Measurements from ENCODE around the gene KIDINS220. TPM values are rescaled to one million over a fixed set of nuclear protein-coding genes. Genes with fewer than 3 reads are reported as not detected.
A peak's percentile ranks its signal among the peaks of the same experiment; 100 is the strongest.

The KIDINS220 gene
- total and polyA plus RNA-seq, 9 of the 15 experiments (the other 6 are each of a cell fraction or from before 2014, with no cell fraction given) = 15.2 to 48.0 (median 34.4) TPM

DNA sequence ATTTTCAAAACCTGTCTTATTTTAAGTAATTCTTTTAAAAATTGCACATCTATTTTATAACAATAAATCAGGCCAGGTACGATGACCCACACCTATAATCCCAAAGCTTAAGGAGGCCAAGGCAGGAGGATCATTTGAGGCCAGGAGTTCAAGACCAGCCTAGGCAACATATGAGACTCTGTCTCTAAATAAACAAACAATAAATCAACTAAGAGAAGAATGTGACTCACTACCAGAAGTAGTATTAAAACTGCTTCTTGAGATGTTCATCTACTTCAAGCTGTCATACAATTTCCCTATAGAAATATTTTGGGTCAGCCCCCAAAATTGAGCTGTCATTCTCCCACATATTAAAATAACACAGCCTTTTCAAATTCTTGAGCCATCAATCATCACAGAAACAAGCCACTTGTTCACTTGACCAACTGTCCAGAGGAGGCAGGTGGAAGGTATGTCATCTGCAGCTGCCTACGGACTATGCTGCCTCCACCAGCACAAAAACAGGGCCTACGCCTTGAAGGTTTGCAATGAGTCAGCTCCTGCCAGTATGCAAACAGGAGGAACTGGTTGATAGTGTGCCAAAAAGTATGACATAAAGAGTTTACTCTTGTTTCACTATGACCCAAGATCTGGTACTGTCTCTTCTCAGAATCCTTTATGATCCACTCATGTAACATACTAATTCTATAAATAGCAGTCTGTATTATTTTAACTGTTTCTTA, 33.6 kb downstream of the KIDINS220 start (continued):
- TF ChIP-seq TEAD2 (tag; IDR thresholded peaks at IDR 0.05) (no peak), CREB1 (IDR thresholded peaks at IDR 0.05) (peak; percentile 67), CREB1 (CRISPR knock-in tag; IDR thresholded peaks at IDR 0.05) (no peak), HDAC2 (IDR thresholded peaks at IDR 0.05) (0 out of 2 replicates have a peak, but pooled peaks have one; percentile 30), PURB (CRISPR knock-in tag; IDR thresholded peaks at IDR 0.05; ENCODE audit: low read depth) (no peak), DPF2 (IDR thresholded peaks at IDR 0.05) (peak; percentile 88), BRF1 (IDR thresholded peaks at IDR 0.05; ENCODE audit: borderline replicate concordance, extremely low read depth, insufficient read length) (no peak), PCBP1 (IDR thresholded peaks at IDR 0.05; ENCODE audit: low read depth, low read length, poor library complexity, severe bottlenecking) (no peak), NUFIP1 (IDR thresholded peaks at IDR 0.05; ENCODE audit: partially characterized antibody) (no peak), POLR3G (IDR thresholded peaks at IDR 0.05; ENCODE audit: extremely low read depth, insufficient read length, insufficient replicate concordance) (no peak), MCM5 (IDR thresholded peaks at IDR 0.05; ENCODE audit: low read depth) (no peak), ELF2 (CRISPR knock-in tag; IDR thresholded peaks at IDR 0.05) (no peak), HMG20B (CRISPR knock-in tag; IDR thresholded peaks at IDR 0.05) (no peak), PTBP1 (IDR thresholded peaks at IDR 0.05; ENCODE audit: low read depth, low read length) (no peak), RBFOX2 (IDR thresholded peaks at IDR 0.05; ENCODE audit: low read depth, low read length) (no peak), SAP30 (IDR thresholded peaks at IDR 0.05; ENCODE audit: borderline replicate concordance, insufficient read depth, low read depth, low read length, poor library complexity, severe bottlenecking) (no peak)
- TF ChIP-seq, protein P1, sequence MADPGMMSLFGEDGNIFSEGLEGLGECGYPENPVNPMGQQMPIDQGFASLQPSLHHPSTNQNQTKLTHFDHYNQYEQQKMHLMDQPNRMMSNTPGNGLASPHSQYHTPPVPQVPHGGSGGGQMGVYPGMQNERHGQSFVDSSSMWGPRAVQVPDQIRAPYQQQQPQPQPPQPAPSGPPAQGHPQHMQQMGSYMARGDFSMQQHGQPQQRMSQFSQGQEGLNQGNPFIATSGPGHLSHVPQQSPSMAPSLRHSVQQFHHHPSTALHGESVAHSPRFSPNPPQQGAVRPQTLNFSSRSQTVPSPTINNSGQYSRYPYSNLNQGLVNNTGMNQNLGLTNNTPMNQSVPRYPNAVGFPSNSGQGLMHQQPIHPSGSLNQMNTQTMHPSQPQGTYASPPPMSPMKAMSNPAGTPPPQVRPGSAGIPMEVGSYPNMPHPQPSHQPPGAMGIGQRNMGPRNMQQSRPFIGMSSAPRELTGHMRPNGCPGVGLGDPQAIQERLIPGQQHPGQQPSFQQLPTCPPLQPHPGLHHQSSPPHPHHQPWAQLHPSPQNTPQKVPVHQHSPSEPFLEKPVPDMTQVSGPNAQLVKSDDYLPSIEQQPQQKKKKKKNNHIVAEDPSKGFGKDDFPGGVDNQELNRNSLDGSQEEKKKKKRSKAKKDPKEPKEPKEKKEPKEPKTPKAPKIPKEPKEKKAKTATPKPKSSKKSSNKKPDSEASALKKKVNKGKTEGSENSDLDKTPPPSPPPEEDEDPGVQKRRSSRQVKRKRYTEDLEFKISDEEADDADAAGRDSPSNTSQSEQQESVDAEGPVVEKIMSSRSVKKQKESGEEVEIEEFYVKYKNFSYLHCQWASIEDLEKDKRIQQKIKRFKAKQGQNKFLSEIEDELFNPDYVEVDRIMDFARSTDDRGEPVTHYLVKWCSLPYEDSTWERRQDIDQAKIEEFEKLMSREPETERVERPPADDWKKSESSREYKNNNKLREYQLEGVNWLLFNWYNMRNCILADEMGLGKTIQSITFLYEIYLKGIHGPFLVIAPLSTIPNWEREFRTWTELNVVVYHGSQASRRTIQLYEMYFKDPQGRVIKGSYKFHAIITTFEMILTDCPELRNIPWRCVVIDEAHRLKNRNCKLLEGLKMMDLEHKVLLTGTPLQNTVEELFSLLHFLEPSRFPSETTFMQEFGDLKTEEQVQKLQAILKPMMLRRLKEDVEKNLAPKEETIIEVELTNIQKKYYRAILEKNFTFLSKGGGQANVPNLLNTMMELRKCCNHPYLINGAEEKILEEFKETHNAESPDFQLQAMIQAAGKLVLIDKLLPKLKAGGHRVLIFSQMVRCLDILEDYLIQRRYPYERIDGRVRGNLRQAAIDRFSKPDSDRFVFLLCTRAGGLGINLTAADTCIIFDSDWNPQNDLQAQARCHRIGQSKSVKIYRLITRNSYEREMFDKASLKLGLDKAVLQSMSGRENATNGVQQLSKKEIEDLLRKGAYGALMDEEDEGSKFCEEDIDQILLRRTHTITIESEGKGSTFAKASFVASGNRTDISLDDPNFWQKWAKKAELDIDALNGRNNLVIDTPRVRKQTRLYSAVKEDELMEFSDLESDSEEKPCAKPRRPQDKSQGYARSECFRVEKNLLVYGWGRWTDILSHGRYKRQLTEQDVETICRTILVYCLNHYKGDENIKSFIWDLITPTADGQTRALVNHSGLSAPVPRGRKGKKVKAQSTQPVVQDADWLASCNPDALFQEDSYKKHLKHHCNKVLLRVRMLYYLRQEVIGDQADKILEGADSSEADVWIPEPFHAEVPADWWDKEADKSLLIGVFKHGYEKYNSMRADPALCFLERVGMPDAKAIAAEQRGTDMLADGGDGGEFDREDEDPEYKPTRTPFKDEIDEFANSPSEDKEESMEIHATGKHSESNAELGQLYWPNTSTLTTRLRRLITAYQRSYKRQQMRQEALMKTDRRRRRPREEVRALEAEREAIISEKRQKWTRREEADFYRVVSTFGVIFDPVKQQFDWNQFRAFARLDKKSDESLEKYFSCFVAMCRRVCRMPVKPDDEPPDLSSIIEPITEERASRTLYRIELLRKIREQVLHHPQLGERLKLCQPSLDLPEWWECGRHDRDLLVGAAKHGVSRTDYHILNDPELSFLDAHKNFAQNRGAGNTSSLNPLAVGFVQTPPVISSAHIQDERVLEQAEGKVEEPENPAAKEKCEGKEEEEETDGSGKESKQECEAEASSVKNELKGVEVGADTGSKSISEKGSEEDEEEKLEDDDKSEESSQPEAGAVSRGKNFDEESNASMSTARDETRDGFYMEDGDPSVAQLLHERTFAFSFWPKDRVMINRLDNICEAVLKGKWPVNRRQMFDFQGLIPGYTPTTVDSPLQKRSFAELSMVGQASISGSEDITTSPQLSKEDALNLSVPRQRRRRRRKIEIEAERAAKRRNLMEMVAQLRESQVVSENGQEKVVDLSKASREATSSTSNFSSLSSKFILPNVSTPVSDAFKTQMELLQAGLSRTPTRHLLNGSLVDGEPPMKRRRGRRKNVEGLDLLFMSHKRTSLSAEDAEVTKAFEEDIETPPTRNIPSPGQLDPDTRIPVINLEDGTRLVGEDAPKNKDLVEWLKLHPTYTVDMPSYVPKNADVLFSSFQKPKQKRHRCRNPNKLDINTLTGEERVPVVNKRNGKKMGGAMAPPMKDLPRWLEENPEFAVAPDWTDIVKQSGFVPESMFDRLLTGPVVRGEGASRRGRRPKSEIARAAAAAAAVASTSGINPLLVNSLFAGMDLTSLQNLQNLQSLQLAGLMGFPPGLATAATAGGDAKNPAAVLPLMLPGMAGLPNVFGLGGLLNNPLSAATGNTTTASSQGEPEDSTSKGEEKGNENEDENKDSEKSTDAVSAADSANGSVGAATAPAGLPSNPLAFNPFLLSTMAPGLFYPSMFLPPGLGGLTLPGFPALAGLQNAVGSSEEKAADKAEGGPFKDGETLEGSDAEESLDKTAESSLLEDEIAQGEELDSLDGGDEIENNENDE (IDR thresholded peaks at IDR 0.05; ENCODE audit: low read depth, low read length) = no peak

Measured in K562 (cell line).